GM19463 (cell line): ENCODE data around the gene BACH2.
"Not testable (repeated sequence)": the region's sequence is repeated elsewhere in the genome, so short reads cannot be mapped to it uniquely, and the experiment has no call there.

Experiments used
- ATAC-seq: cut with Tn5 transposase; IDR thresholded peaks from one replicate; pipeline ENCODE4 v1.9.1; 2021; ENCODE audit warnings: mild to moderate bottlenecking, moderate library complexity; ENCODE audit not compliant: unreplicated experiment

Gene BACH2

DNA sequence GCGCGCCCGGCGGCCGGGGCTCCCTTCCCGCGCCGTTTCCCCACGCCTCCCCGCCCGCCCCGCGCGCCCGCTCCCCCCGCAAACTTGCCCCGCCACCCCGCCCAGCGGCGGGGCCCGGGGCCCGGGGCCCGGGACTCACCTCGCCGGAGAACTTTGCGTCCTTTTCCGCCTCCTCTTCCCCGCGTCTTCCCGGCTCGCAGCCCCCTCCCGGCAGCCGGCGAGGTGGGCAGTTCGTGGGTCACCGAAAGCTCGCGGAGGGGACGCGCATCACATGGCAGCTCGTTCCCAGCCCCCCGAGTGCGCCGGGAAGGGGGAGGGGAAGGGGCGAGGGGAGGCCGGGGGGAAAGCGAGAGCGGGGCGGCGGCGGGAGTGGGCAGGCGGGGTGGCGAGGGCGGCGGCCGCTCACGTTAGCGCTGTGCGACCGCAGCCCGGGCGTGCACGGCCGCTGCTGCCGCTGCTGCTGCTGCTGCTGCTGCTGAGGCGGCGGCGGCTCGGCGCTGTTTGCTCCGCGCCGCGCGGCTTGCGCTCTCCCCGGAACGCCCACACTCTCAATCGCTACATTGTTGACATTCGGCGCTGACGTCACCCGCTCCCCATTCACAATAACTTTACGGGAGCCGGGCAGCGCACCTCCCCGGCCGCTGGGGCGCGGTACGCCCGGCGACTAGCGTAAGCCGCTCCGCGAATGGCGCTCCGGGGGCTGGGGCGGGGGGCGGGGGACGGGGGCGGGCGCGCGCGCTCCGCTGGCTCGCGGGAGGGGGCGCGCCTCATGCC lies at the start of gene BACH2:
TSS of gene BACH2 (minus strand) at position 503 of the 774 bp plus-strand sequence. CDS start 287,999 bp downstream, outside the sequence.
- ATAC-seq, result peak; percentile 71

DNA sequence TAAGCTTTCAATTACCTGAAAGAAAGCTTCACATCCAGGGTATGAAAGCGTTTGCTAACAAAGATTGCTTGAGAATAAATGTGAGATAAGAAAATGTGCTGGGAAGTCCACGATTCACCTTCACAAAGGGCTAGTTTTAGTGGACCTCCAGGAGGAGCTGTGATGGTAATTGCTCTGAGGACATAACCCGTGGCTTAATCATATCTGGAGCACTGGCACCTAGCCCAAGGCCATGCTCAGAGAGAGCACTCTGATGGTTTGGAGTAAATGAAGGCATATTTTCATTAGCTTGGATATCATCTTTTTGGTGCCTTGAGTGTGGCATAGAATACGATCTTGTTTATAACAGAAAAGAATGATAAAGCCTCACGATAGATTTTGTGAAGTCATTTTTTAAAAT lies 46.9 kb upstream of the BACH2 start:
- no peak for ATAC-seq

DNA sequence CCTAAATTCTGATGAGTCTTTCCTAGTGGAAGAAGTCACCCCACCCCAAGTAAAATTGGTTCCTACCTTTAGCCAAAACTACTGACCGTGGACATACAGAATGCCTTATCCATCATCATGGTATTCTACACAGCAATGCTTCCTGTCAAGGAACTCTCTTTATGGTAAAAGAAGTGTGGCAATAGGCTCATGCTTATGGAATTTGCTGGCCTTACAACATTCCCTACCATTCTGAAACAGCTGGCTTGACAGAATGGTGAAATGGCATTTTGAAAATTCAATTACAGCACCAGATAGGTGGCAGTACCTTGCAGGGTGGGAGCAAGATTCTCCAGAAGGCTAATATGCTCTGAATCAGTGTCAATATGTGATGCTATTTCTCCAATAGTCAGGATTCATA lies 41.8 kb upstream of the BACH2 start:
- no peak for ATAC-seq

DNA sequence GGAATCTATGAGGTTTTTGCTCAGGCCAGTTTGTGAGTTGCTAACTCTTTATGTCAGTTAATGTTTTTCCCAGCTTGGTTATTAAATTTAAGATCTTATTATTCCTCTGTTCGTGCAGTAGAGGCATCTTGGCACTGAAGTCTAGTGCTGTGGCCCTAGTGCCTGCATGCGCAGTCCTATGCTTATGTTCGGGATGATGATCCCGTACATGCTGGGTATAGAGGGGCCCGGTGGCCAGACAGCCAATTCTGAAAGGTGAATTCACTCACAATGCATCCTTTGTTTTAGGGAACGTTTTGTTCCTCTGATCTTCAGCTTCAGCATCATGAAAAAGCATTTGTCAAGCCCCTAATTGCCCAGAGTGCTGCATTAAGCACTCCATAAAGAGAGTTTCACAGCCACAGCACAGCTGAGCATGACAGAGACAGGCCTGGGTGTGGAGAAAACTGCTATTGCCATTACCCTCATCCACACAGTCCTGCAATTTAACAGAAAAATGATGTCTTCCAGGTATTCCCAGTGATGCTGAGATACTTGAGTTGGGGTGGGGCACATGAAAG lies 39.8 kb upstream of the BACH2 start:
- ATAC-seq, result no peak

DNA sequence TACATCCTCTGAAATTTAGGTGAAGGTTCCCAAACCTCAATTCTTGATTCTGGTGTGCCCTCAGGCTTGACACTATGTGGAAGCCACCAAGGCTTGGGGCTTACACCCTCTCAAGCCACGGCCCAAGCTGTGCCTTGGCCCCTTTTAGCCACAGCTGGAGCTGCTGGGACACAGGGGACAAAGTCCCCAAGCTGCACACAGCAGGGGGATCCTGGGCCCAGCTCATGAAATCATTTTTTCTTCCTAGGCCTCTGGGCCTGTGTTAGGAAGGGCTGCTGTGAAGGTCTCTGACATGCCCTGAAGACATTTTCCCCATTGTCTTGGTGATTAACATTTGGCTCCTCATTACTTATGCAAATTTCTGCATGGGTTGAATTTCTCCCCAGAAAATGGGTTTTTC lies 37.3 kb upstream of the BACH2 start:
- ATAC-seq, result no peak

DNA sequence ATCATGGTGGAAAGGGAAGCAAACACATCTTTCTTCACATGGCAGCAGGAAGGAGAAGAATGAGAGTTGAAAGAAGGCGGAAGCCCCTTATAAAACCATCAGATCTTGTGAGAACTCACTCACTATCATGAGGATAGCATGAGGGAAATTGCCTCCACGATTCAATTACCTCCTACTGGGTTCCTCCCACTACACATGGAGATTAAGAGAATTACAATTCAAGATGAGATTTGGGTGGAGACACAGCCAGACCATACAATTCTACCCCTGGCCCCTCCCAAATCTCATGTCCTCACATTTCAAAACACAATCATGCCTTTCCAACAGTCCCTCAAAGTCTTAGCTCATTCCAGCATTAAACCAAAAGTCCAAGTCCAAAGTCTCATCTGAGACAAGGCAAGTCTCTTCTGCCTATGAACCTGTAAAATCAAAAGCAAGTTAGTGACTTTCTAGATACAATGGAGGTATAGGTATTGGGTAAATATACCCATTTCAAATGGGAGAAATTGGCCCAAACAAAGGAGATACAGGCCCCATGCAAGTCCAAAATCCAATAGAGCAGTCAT lies 36.4 kb upstream of the BACH2 start:
- ATAC-seq, result not testable (repeated sequence)

DNA sequence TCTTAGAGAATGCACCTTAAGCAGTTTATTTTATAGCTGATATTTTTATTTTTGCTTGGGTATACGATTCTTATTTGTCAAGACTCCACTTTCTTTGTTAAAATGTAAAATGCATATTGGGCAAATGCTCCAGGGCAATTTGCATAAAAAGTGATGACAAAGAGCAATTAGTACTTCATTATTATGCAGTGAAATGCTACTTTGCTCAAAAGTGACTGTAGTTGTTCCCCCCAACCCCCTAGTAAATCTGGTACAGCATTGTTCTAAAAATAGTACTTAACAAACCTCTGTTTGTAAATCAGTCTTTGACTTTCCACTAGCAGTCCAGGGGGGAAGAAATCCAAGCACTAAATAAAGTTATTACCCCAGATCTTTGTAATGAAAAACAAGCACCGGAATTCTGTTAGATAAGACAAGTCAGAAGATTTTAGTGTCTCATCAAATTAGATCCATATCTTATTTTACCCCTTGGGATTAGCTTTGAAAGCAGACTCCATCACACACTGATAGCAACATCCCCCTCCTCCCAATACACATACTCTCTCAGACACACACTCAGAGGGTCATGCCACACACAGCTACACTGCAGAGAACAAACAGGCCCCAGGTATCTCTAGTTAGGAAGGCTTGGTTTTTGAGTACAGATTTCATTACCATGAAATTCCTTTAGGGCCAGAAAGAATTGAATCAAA lies 32.9 kb upstream of the BACH2 start:
- no peak for ATAC-seq

DNA sequence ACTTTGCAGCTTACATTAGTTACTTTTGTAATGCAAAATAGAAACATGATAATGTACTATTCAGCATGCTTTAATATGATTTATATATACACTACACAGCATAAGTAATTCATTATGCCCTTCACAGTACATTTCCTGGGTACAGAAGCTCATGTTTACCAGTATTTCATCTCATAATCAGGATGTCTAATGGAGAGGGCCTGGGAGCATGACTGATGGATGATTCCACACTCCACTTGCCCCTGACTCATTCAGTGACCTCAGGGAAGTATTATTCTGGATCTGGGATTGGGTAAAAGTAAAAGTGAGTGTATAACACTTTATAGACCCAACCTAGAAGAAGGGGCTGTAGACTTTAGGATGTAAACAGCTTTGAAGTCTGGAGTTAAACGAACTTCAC lies 31.4 kb upstream of the BACH2 start:
- ATAC-seq, result no peak

DNA sequence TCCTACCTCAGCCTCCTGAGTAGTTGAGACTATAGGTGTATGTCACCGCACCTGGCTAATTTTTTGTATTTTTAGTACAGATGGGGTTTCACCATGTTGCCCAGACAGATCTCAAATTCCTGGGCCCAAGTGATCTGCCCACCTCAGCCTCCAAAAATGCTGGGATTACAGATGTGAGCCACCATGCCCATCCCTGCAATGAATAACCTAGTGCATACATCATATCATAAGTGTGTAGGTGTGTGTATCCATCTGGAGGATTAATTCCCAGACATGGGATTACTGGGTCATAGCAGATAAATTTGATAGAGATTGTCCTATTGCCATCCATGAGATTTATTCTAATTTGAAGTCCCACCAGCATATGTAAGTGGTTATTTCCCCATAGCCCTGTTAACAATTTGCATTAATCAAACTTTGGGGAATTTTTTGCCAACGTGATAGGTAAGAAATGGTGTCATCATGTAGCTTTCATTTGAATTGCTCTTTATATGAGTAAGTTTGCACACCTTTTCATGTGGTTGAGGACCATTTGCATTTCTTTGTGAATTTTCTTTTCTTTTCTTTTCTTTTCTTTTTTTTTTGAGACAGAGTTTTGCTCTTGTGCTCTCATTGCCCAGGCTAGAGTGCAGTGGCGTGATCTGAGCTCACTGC lies 29.9 kb upstream of the BACH2 start:
- no peak for ATAC-seq

DNA sequence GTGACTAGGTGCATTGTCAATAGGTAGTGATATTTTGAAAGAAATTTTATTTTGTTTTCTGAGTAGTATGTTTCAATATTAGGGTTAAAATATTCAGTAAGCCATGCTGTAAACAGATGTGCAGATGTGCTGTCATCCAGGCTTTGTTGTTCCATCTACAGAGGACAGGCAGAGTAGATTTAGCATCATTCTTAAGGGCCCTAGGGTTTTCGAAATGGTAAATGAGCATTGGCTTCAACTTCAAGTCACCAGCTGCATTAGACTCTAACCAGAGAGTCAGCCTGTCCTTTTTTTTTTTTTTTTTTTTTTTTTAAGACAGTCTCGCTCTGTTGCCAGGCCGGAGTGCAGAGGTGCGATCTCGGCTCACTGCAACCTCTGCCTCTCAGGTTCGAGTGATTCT lies 27.1 kb upstream of the BACH2 start:
- ATAC-seq, result no peak

DNA sequence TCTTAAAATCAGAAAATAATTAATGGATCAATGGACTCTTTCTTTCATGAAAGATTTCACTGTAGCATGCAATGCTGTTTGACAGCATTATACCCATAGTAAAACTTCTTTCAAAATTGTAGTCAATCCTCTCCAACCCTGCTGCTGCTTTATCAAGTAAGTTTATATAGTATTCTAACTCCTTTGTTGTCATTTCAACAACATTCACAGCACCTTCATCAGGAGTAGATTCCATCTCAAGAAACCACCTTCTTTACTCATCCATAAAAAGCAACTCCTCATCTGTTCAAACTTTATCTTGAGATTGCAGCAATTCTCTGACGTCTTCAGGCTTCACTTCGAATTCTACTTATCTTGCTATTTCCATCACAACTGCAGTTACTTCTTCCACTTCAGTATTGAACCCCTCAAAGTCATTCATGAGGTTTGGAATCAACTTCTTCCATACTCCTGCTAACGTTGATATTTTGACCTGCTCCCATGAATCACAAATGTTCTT lies 26.4 kb upstream of the BACH2 start:
- no peak for ATAC-seq

DNA sequence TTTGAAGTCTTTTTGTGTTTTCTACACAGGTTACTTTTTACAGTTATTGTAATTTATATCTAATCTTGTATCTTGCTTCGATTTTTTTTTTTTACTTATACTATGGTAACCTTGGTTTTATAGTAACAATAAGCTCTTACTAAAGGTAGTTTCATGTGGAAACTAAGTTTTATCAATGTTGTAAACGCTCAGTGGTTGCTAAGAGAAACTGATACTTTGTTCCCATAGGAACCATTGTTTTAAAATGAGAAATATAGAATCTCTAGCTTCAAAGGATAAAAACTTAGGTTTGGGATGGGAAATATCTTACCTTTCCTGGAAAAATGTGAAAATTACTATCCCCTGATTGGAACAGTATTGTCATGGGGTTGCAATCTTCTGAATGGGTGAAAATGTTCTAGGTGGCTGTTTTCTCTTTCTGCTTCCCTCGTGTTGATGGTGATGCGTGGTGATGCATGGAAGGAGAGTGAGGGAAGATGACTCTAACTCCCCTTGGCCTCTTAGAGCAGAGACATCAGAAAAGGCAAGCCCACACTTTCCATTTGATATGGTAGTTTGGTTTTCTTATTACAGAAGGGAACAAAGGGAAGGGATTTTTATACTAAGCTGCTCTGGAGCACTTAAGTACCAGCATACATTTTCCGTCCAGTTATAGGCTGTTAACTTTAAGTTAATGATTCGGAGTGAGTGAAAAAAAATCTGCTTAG lies 23.5 kb upstream of the BACH2 start:
- ATAC-seq, result no peak

DNA sequence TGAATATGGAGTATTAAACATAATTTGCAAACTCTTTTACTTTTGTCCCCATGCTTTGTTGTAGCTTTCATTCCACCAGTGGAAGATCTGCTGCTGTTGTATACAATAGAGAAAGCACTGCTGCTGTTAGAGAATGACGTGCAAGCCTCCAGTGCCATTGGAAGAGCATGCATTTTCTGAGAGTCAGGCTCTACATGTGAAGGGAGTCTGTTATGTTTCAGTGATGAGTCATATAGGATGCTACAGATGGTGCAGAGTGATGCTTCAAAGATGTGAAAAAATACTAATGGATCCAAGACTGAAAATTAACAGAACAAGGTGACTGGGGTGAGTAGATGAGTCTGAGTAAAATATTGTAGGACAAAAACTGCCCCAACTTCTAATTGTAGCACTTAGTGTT lies 22.4 kb upstream of the BACH2 start:
- ATAC-seq, result no peak

DNA sequence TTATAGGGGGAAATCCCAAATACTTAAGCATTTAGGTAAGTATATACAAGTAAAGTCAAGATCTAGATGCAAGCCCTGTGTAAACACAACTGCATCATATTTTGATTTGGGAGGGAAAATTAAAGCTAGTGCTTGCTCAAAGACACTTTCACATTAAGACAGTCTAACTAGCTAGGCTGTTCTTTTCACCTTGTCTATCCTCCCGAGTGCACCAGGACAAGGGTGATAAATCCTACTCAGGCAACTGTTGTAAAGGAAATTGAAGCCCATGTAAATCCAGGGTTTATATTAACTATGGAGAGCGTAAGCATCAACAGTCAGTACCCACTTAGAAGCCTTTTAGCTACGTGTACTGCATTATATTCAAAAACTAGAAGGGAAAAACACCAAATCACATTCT lies 19.3 kb upstream of the BACH2 start:
- no peak for ATAC-seq

DNA sequence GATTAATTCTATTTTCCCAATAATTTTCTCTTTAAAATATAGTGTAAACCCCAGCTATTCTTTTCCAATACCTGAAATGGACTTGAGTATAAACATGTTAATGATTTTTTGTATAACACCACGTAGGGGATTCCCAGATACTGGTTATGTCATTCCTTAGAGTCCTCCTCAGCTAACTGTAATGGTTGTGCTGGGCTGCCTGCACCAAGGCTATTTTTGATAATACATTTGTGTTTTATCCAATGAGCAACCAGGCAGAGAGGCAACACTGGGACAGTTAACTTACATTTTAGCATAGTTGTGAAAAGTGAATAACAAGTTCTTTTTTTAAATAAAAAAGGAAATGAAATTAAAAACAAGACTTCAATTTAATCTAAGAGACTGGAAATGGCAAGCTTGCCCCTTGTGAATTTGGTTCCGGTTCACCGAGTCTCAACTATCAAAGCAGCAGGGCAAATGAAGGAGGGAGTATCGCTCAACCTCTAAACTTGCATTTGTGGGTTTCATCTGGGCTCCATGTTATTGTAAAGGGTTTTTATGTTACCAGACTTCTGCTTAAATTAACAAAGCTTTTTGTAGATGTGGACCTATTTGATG lies 18.8 kb upstream of the BACH2 start:
- no peak for ATAC-seq

DNA sequence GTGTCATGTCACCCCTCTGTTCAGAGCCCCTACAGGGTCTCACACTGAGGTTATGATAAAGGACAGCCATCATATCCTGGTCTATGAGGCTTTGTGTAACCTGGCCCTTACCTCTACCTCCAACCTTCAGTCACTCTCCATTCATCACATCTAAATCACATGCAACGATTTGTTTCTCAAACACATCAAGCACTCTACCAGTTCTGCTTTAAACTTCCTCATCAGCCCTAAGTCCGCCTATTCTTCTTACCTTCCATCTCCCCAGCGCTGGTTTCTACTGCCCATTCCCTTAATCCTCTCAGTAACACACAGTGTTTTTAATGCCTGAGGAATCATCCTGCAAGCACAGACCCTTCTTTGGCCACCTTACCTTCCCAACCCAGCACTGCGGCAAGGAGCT lies 17.9 kb upstream of the BACH2 start:
- no peak for ATAC-seq

DNA sequence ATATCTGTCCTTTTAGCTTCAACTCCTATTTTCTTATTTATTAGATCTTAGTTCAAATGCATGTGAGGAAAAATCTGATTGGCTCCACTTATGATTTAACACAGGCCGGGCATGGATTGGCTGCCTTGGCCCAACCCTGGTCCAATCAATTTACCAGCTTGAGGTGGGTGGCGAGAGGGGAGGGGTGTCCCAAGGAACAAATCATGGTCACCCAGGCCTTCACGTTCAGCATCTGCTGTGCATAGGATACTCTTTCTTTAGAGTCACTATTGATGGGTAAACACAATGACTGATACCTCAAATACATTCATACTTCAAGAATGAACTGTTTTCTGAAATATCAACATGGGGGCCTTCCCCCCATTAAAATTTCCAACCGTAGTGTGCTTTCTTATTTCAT lies 14.9 kb upstream of the BACH2 start:
- ATAC-seq, result no peak

DNA sequence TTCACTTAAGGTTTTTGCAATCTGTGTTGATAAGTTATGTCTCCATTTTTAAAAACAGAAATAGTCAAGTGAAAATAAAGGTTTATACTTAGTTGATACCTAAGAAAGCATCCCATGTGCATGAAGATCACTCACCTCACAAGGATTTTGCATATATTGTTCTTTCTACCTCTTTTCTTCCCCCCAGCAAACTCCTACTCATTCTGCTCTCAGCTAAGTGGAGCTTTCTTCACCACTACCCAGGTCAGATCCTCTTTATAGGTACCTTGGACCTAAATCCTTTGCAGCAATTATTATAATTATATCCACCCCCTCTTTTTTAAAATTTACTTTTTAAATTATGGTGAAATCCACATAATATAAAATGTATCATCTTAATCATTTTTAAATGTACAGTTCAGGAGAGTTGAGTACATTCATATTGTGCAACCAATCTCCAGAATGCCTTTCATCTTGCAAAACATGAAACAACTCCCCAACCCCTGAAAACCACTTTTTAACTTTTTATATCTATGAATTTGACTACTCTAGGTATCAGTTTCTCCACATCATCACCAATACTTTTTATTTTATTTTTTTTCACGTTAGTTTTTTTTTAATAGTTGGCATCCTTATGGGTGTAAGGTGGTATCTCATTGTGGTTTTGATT lies 9.3 kb upstream of the BACH2 start:
- no peak for ATAC-seq

DNA sequence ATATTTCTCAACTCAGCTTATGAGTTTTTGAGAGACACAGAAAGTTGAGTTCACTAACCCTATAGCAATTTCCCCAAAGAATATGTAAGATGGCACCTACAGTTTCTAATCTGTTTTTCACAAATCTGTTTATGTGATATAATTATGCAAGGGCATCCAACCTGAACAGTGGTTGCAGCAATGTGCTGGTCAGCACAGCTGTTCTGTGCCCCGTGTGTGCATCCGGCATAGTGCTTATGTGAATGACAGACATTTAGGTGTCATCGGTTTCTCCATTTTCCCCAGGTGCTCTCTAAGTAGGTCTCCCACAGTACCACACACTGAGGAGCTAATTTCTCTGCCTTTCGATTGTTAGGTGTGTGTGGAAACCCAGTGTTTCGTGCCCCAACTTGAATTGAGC lies 7.7 kb upstream of the BACH2 start:
- peak; percentile 63 for ATAC-seq

DNA sequence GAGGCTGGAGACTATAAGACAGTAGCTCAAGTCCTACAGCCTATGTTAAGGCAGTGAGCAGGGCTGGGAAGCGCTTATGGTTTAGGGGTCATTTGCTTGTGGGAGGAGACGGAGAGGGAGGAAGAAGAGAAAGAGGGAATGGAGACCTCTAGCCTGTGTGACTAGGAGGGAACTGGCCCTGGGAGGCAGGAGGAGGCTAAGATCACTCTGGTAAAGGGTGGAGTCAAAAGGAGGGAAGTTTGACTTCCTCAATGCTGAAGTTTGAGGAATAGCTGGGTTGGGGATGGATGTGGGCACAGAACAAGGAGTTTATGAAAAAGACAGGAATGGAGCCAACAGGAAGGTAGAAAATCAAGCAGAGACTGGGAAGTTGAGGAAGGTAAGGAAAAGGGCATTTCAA lies 6.4 kb upstream of the BACH2 start:
- no peak for ATAC-seq
